HCT116 (cell line): Measurements from ENCODE around the gene SLC22A13. TPM values are rescaled to one million over a fixed set of nuclear protein-coding genes. Genes with fewer than 3 reads are reported as not detected.

Experiments used
- ATAC-seq: fragments of 200-7000 bp; cut with Tn5 transposase; 2 replicates; pipeline ENCODE4 v1.9.1; 2020; ENCODE audit warnings: mild to moderate bottlenecking, moderate library complexity
- BruUV-seq: library from RNA; stranded (reverse); fragments of 400-500 nt; replicated peaks from 2 replicates; lab custom pipeline; 2021; lab: Mats Ljungman, UMichigan
- CTCF ChIA-PET: fragments of 300-600 bp; sonication (Branson Sonifier 250); formaldehyde crosslinking; loops from one replicate; lab custom pipeline; 2021; ENCODE audit warnings: antibody characterized with exemption; lab: Charles Lee
- POLR2A ChIA-PET: fragments of 300-600, 350-600 bp; sonication (Branson Sonifier 250); formaldehyde crosslinking; loops from one replicate; lab custom pipeline; 2021; ENCODE audit warnings: antibody characterized with exemption; lab: Charles Lee
- RAD21 ChIA-PET, 2 experiments: fragments of 300-600 bp; sonication (Branson Sonifier 250); formaldehyde crosslinking; loops; one replicate each; lab custom pipeline; 2023; ENCODE audit warnings: low total read pairs in 2 of 2; ENCODE audit not compliant: uncharacterized antibody in 2 of 2, unreplicated experiment in 2 of 2, low non-redundant PET in 1 of 2; lab: Charles Lee
- DNase-seq: peaks from one replicate; pipeline ENCODE4 v3.0.0-alpha.2; 2010; ENCODE audit warnings: low read depth, low spot score
- H2AFZ ChIP-seq: fragments of 200-600 bp; shearing (Covaris generic), sonication (generic); 2 replicates; pipeline ENCODE4 v1.6.1; 2017; ENCODE audit warnings: low read depth, mixed run types, mixed read lengths, antibody characterized with exemption, low read length; ENCODE audit not compliant: poor library complexity, severe bottlenecking
- H3K27ac ChIP-seq: 2 replicates; pipeline ENCODE4 v1.5.1; 2012; ENCODE audit warnings: low read depth, low read length
- H3K27me3 ChIP-seq: fragments of 200-600 bp; sonication (generic); 2 replicates; pipeline ENCODE4 v1.6.1; 2016; ENCODE audit warnings: mixed run types, low read length, mixed read lengths; ENCODE audit not compliant: insufficient read depth
- H3K36me3 ChIP-seq, 2 experiments: fragments of 200-500 bp in 1 of 2; fragments of 200-600 bp in 1 of 2; sonication (Bioruptor generic) in 1 of 2; sonication (generic) in 1 of 2; 2 replicates each; pipeline versions ENCODE4 v1.5.1 to v1.6.1; 2014 to 2016; ENCODE audit warnings: low read length in 2 of 2, inconsistent platforms in 1 of 2, mixed read lengths in 1 of 2, mixed run types in 1 of 2; ENCODE audit not compliant: insufficient read depth in 2 of 2, control insufficient read depth in 1 of 2
- H3K4me1 ChIP-seq, 2 experiments: fragments of 200-600 bp in 1 of 2; sonication (generic) in 1 of 2; 2 replicates each; pipeline versions ENCODE4 v1.5.1 to v1.6.1; 2012 to 2017; ENCODE audit warnings: low read length in 2 of 2, inconsistent platforms in 1 of 2, mild to moderate bottlenecking in 1 of 2, mixed read lengths in 1 of 2, mixed run types in 1 of 2, moderate library complexity in 1 of 2; ENCODE audit not compliant: insufficient read depth in 2 of 2, control insufficient read depth in 1 of 2
- H3K4me2 ChIP-seq: fragments of 200-600 bp; sonication (generic); 2 replicates; pipeline ENCODE4 v1.6.1; 2017; ENCODE audit warnings: mixed run types, low read length, mixed read lengths
- H3K4me3 ChIP-seq, 2 experiments: fragments of 200-600 bp in 1 of 2; sonication (generic) in 1 of 2; replicated peaks in 1 of 2; 2 replicates each; pipeline ENCODE4 v1.5.1; 2011 to 2016; ENCODE audit warnings: low read length in 2 of 2, control low read depth in 1 of 2, low read depth in 1 of 2, mild to moderate bottlenecking in 1 of 2, mixed read lengths in 1 of 2, mixed run types in 1 of 2
- H3K79me2 ChIP-seq: fragments of 200-600 bp; sonication (generic); 2 replicates; pipeline ENCODE4 v1.6.1; 2017; ENCODE audit warnings: mild to moderate bottlenecking, mixed run types, low read length, moderate library complexity, mixed read lengths; ENCODE audit not compliant: insufficient read depth
- H3K9ac ChIP-seq: fragments of 200-600 bp; sonication (generic); 2 replicates; pipeline ENCODE4 v1.6.1; 2016; ENCODE audit warnings: low read length, mixed read lengths
- H3K9me2 ChIP-seq: fragments of 200-600 bp; sonication (generic), shearing (Covaris generic); 2 replicates; pipeline ENCODE4 v1.6.1; 2017; ENCODE audit warnings: mixed run types, mild to moderate bottlenecking, moderate library complexity; ENCODE audit not compliant: insufficient read depth
- H3K9me3 ChIP-seq, 2 experiments: fragments of 200-500 bp in 1 of 2; fragments of 200-600 bp in 1 of 2; sonication (Bioruptor generic) in 1 of 2; sonication (generic) in 1 of 2; 2 replicates each; pipeline ENCODE4 v1.6.1; 2014 to 2017; ENCODE audit warnings: low read length in 2 of 2, mixed read lengths in 2 of 2, inconsistent platforms in 1 of 2, low read depth in 1 of 2, mild to moderate bottlenecking in 1 of 2, mixed run types in 1 of 2, moderate library complexity in 1 of 2; ENCODE audit not compliant: control insufficient read depth in 1 of 2, insufficient read depth in 1 of 2
- H4K20me1 ChIP-seq: fragments of 200-600 bp; sonication (generic), shearing (Covaris generic); 2 replicates; pipeline ENCODE4 v1.6.1; 2017; ENCODE audit warnings: mixed run types, mild to moderate bottlenecking, moderate library complexity; ENCODE audit not compliant: insufficient read depth
- CBX3 ChIP-seq: IDR thresholded peaks from 2 replicates; pipeline ENCODE4 v1.6.1; 2012; ENCODE audit warnings: low read depth
- ELF1 ChIP-seq: IDR thresholded peaks from 2 replicates; pipeline ENCODE4 v1.6.1; 2012; ENCODE audit warnings: low read depth, borderline replicate concordance
- EZH2phosphoT487 ChIP-seq: fragments of 200-600 bp; IDR thresholded peaks from 2 replicates; pipeline ENCODE4 v1.6.1; 2018; ENCODE audit warnings: antibody characterized with exemption, borderline replicate concordance
- FOSL1 ChIP-seq: IDR thresholded peaks from 2 replicates; pipeline ENCODE4 v1.6.1; 2012; ENCODE audit warnings: low read depth
- JUND ChIP-seq: IDR thresholded peaks from 2 replicates; pipeline ENCODE4 v1.6.1; 2012
- POLR2AphosphoS5 ChIP-seq: IDR thresholded peaks from 2 replicates; pipeline ENCODE4 v1.6.1; 2011; ENCODE audit warnings: mild to moderate bottlenecking, low read depth, low read length, moderate library complexity
- RAD21 ChIP-seq: IDR thresholded peaks from 2 replicates; pipeline ENCODE4 v1.6.1; 2012; ENCODE audit warnings: low read depth, mild to moderate bottlenecking
- REST ChIP-seq: IDR thresholded peaks from 2 replicates; pipeline ENCODE4 v1.6.1; 2012; ENCODE audit warnings: low read depth
- SIN3A ChIP-seq: IDR thresholded peaks from 2 replicates; pipeline ENCODE4 v1.6.1; 2012; ENCODE audit warnings: low read depth
- SP1 ChIP-seq: IDR thresholded peaks from 2 replicates; pipeline ENCODE4 v1.6.1; 2012; ENCODE audit warnings: low read depth
- TCF7L2 ChIP-seq: IDR thresholded peaks from 2 replicates; pipeline ENCODE4 v1.7.0; 2011; ENCODE audit warnings: borderline replicate concordance, inconsistent platforms; ENCODE audit not compliant: insufficient read depth, insufficient read length; ENCODE audit errors: extremely low read depth
- YY1 ChIP-seq: IDR thresholded peaks from 2 replicates; pipeline ENCODE4 v1.6.1; 2011; ENCODE audit warnings: low read length, low read depth, moderate library complexity, mild to moderate bottlenecking; ENCODE audit not compliant: insufficient replicate concordance; ENCODE audit errors: extremely low read depth
- ZBTB33 ChIP-seq: IDR thresholded peaks from 2 replicates; pipeline ENCODE4 v1.6.1; 2011; ENCODE audit warnings: mild to moderate bottlenecking, low read length, moderate library complexity; ENCODE audit not compliant: insufficient replicate concordance; ENCODE audit errors: extremely low read depth
- ZFX ChIP-seq: fragments of 450-650 bp; IDR thresholded peaks from 2 replicates; pipeline ENCODE4 v1.6.1; 2017
- intact Hi-C: fragments of 100-400 bp; cut with micrococcal nuclease; formaldehyde crosslinking; loops from 2 replicates; pipeline ENCODE4 v1.10.0; 2022
- total RNA-seq: library from RNA; stranded (reverse); gene quantifications from one replicate; pipeline ENCODE4 v1.2.1, GENCODE V29; 2021; ENCODE audit not compliant: unreplicated experiment
- TF ChIP-seq, protein P1 (sequence below), 3 experiments: fragments of 200-600 bp in 1 of 3; sonication (generic) in 1 of 3; IDR thresholded peaks in 2 of 3; conservative IDR thresholded peaks in 1 of 3; 2 replicates each; pipeline ENCODE4 v1.5.1; 2012 to 2017; ENCODE audit warnings: low read depth in 2 of 3, low read length in 2 of 3, antibody characterized with exemption in 1 of 3, borderline replicate concordance in 1 of 3, control low read depth in 1 of 3, mild to moderate bottlenecking in 1 of 3, mixed read lengths in 1 of 3, mixed run types in 1 of 3, moderate library complexity in 1 of 3; ENCODE audit not compliant: insufficient read depth in 1 of 3
- TF ChIP-seq, protein P2 (sequence below): IDR thresholded peaks from 2 replicates; pipeline ENCODE4 v1.6.1; 2012
- TF ChIP-seq, protein P3 (sequence below): IDR thresholded peaks from 2 replicates; pipeline ENCODE4 v1.6.1; 2012

The SLC22A13 gene
- total RNA-seq, 1 experiment from 2014 or later, result 0.47 TPM

DNA sequence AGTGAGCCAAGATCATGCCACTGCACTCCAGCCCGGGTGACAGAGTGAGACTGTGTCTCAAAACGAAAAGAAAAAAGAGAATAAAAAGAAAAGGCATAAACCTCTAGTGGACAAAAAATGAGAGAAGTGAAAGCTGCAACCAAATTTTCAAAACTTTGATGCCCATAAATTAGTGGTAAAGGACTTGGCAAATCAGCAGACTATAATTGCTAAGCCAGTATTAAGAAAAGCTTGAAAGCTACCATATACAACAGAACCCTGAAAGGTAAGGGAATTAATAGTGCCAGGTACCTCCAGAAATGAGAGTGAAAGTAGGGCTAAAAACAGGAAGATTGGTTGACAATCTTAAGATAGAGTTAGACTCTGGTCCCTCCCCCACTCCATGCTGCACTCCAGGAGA is 32.9 kb upstream of the SLC22A13 start:
- ATAC-seq, result no peak
- ChIA-PET POLR2A (no interaction called here), CTCF (no interaction called here)

More for the DNA sequence above, 32.9 kb upstream of the SLC22A13 start:
- Histone ChIP-seq H3K4me1 (peaks cover 0 to 2% of the 10 kb centered on the region in 2 experiments; a peak in 1 of 4 replicates), H4K20me1 (no peaks in the 10 kb centered on the region), H2AFZ (no peak overlapping the region), H3K9ac (no peak overlapping the region), H3K9me2 (no peaks in the 10 kb centered on the region), H3K27me3 (no peaks in the 10 kb centered on the region), H3K36me3 (peaks cover 4 to 5% of the 10 kb centered on the region in 2 experiments; a peak in 2 of 4 replicates), H3K79me2 (no peaks in the 10 kb centered on the region; the same call in 1 of the 2 replicates), H3K4me3 (no peak overlapping the region), H3K27ac (no peak overlapping the region), H3K4me2 (no peak overlapping the region), H3K9me3 (no peaks in the 10 kb centered on the region)
- RAD21 ChIA-PET, result no interaction called here
- intact Hi-C loops, result no loop called here
- no peak for DNase-seq
- TF ChIP-seq SP1 (no peak), SIN3A (no peak), ZBTB33 (no peak), ZFX (no peak), CBX3 (no peak), FOSL1 (no peak), RAD21 (no peak), TCF7L2 (no peak), JUND (no peak), ELF1 (no peak), YY1 (no peak), REST (no peak), EZH2phosphoT487 (no peak), POLR2AphosphoS5 (no peak)
- TF ChIP-seq, protein P1, sequence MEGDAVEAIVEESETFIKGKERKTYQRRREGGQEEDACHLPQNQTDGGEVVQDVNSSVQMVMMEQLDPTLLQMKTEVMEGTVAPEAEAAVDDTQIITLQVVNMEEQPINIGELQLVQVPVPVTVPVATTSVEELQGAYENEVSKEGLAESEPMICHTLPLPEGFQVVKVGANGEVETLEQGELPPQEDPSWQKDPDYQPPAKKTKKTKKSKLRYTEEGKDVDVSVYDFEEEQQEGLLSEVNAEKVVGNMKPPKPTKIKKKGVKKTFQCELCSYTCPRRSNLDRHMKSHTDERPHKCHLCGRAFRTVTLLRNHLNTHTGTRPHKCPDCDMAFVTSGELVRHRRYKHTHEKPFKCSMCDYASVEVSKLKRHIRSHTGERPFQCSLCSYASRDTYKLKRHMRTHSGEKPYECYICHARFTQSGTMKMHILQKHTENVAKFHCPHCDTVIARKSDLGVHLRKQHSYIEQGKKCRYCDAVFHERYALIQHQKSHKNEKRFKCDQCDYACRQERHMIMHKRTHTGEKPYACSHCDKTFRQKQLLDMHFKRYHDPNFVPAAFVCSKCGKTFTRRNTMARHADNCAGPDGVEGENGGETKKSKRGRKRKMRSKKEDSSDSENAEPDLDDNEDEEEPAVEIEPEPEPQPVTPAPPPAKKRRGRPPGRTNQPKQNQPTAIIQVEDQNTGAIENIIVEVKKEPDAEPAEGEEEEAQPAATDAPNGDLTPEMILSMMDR (IDR thresholded peaks at IDR 0.05 in 2 of 3, conservative IDR thresholded peaks at IDR 0.05 in 1 of 3; ENCODE audit: borderline replicate concordance in 1 of 3, insufficient read depth in 1 of 3, low read depth in 2 of 3, low read length in 2 of 3), result no peak
- TF ChIP-seq, protein P2, sequence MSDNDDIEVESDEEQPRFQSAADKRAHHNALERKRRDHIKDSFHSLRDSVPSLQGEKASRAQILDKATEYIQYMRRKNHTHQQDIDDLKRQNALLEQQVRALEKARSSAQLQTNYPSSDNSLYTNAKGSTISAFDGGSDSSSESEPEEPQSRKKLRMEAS, result no peak
- TF ChIP-seq, protein P3, sequence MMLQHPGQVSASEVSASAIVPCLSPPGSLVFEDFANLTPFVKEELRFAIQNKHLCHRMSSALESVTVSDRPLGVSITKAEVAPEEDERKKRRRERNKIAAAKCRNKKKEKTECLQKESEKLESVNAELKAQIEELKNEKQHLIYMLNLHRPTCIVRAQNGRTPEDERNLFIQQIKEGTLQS, result no peak
- no TSS peak for BruUV-seq
